Measurements from ENCODE around the gene IL1R2.

DNA sequence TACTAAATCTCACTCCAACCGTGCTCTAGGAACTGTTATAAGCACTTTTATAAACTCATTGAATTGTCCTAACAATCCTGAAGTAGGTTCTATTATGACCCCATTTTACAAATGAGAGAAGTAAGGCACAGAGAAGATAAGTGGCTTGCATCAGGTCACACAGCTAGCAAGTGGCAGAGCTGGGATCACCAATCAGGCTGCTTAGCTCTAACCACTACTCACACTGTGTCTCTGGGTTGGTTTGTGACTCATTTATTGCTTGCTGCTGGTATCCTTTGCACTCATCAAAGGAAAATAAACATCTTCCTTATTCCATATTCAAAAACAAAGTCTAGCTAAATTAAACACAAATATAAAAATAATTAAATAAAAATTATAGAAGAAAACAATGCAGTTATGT, 42.5 kb upstream of the IL1R2 start:
- TF ChIP-seq CTCF (conservative IDR thresholded peaks at IDR 0.05; ENCODE audit: low read length) (no peak), EZH2phosphoT487 (IDR thresholded peaks at IDR 0.05; ENCODE audit: borderline replicate concordance, low read depth, low read length) (no peak)

Data from OCI-LY7 (cell line).